H1 (cell line): ENCODE data around the gene PRICKLE2. TPM values are rescaled to one million over a fixed set of nuclear protein-coding genes. Genes with fewer than 3 reads are reported as not detected.

Source experiments
- CTCF ChIA-PET: fragments of 300-600 bp; sonication (Branson Sonifier 250); formaldehyde crosslinking; loops from one replicate; lab custom pipeline; 2021; ENCODE audit not compliant: partially characterized antibody; lab: Charles Lee
- POLR2A ChIA-PET: fragments of 300-600 bp; sonication (Branson Sonifier 250); formaldehyde crosslinking; loops from one replicate; lab custom pipeline; 2021; ENCODE audit warnings: inconsistent platforms; ENCODE audit not compliant: partially characterized antibody; lab: Charles Lee
- DNase-seq, 2 experiments: peaks; one replicate each; pipeline versions ENCODE4 v3.0.0 to v3.0.0-alpha.2; 2010 to 2022; ENCODE audit warnings: low spot score in 2 of 2, low read depth in 1 of 2, mixed read lengths in 1 of 2
- FAIRE-seq: peaks from 2 replicates; lab custom pipeline; 2011; peaks lifted over from hg19 to GRCh38; lab: Jason Lieb, UNC
- H2AFZ ChIP-seq: 2 replicates; pipeline ENCODE4 v1.8.1; 2012; ENCODE audit warnings: low read length, inconsistent platforms
- H2AK5ac ChIP-seq: 2 replicates; pipeline ENCODE4 v1.6.1; 2013; ENCODE audit warnings: low read depth, low read length
- H2BK120ac ChIP-seq: replicated peaks from 2 replicates; pipeline ENCODE3; 2013; ENCODE audit warnings: low read depth, low read length, inconsistent platforms
- H2BK12ac ChIP-seq: 2 replicates; pipeline ENCODE4 v1.6.1; 2013; ENCODE audit warnings: low read depth, low read length
- H2BK15ac ChIP-seq: 2 replicates; pipeline ENCODE4 v1.6.1; 2013; ENCODE audit warnings: low read length
- H2BK20ac ChIP-seq: 2 replicates; pipeline ENCODE4 v1.6.1; 2013; ENCODE audit warnings: low read length
- H2BK5ac ChIP-seq: 2 replicates; pipeline ENCODE4 v1.6.1; 2013; ENCODE audit warnings: low read depth, low read length
- H3K14ac ChIP-seq: 2 replicates; pipeline ENCODE4 v1.6.1; 2013; ENCODE audit warnings: inconsistent platforms; ENCODE audit not compliant: insufficient read length
- H3K18ac ChIP-seq: 2 replicates; pipeline ENCODE4 v1.6.1; 2013; ENCODE audit warnings: low read length; ENCODE audit errors: extremely low read depth
- H3K23ac ChIP-seq: 2 replicates; pipeline ENCODE4 v1.6.1; 2013; ENCODE audit warnings: inconsistent platforms; ENCODE audit not compliant: insufficient read length
- H3K23me2 ChIP-seq: 2 replicates; pipeline ENCODE4 v1.6.1; 2013; ENCODE audit warnings: low read depth, low read length
- H3K27ac ChIP-seq: 2 replicates; pipeline ENCODE4 v1.6.1; 2011; ENCODE audit warnings: low read depth, low read length, inconsistent platforms
- H3K27me3 ChIP-seq, 4 experiments: replicated peaks in 1 of 4; 1 replicate in 1 of 4; 2 replicates in 3 of 4; pipeline versions ENCODE4 v1.6.1 to v1.8.1; 2011 to 2013; ENCODE audit warnings: low read length in 3 of 4, mild to moderate bottlenecking in 3 of 4, inconsistent platforms in 2 of 4, mixed read lengths in 2 of 4, moderate library complexity in 1 of 4; ENCODE audit not compliant: control insufficient read depth in 3 of 4, insufficient read depth in 3 of 4; ENCODE audit errors: extremely low read depth in 1 of 4
- H3K36me3 ChIP-seq, 4 experiments: 2 replicates each; pipeline versions ENCODE4 v1.6.1 to v1.8.1; 2011 to 2013; ENCODE audit warnings: mild to moderate bottlenecking in 4 of 4, low read length in 3 of 4, moderate library complexity in 2 of 4, control low read depth in 1 of 4, inconsistent platforms in 1 of 4; ENCODE audit not compliant: insufficient read depth in 4 of 4, control insufficient read depth in 2 of 4
- H3K4ac ChIP-seq: replicated peaks from 2 replicates; pipeline ENCODE3; 2013; ENCODE audit warnings: low read length, low read depth, mixed read lengths, inconsistent platforms; ENCODE audit not compliant: insufficient read length
- H3K4me1 ChIP-seq, 4 experiments: replicated peaks in 1 of 4; 1 replicate in 1 of 4; 2 replicates in 3 of 4; pipeline versions ENCODE4 v1.6.1 to v1.8.1; 2011 to 2013; ENCODE audit warnings: low read length in 3 of 4, inconsistent platforms in 2 of 4, mixed read lengths in 1 of 4; ENCODE audit not compliant: insufficient read depth in 4 of 4, control insufficient read depth in 3 of 4
- H3K4me2 ChIP-seq, 2 experiments: 2 replicates each; pipeline versions ENCODE4 v1.6.1 to v1.8.1; 2011 to 2013; ENCODE audit warnings: low read depth in 2 of 2, low read length in 2 of 2, control low read depth in 1 of 2, inconsistent platforms in 1 of 2, mild to moderate bottlenecking in 1 of 2; ENCODE audit not compliant: insufficient read depth in 1 of 2
- H3K4me3 ChIP-seq, 4 experiments: fragments of 200-600, 300-600 bp in 1 of 4; sonication (generic), shearing (Covaris generic), sonication (Bioruptor Twin) in 1 of 4; 2 replicates each; pipeline versions ENCODE4 v1.5.1 to v1.8.1; 2011 to 2016; ENCODE audit warnings: low read length in 4 of 4, low read depth in 3 of 4, control low read depth in 2 of 4, inconsistent platforms in 2 of 4, mild to moderate bottlenecking in 2 of 4, mixed read lengths in 1 of 4, moderate library complexity in 1 of 4; ENCODE audit not compliant: insufficient read depth in 2 of 4; ENCODE audit errors: extremely low read depth in 1 of 4
- H3K56ac ChIP-seq: replicated peaks from 2 replicates; pipeline ENCODE3; 2013; ENCODE audit warnings: low read depth, mild to moderate bottlenecking, mixed read lengths, low read length, inconsistent platforms; ENCODE audit not compliant: insufficient read length
- H3K79me1 ChIP-seq: 2 replicates; pipeline ENCODE4 v1.6.1; 2013; ENCODE audit warnings: low read depth, low read length, control low read depth
- H3K79me2 ChIP-seq, 2 experiments: 2 replicates each; pipeline versions ENCODE4 v1.6.1 to v1.8.1; 2012 to 2013; ENCODE audit warnings: low read length in 2 of 2, mild to moderate bottlenecking in 2 of 2, inconsistent platforms in 1 of 2; ENCODE audit not compliant: insufficient read depth in 2 of 2, control insufficient read depth in 1 of 2
- H3K9ac ChIP-seq, 4 experiments: replicated peaks in 1 of 4; 1 replicate in 1 of 4; 2 replicates in 3 of 4; pipeline versions ENCODE4 v1.6.1 to v1.8.1; 2011 to 2013; ENCODE audit warnings: low read depth in 3 of 4, low read length in 3 of 4, control low read depth in 2 of 4, mild to moderate bottlenecking in 2 of 4, moderate library complexity in 2 of 4, inconsistent platforms in 1 of 4; ENCODE audit errors: extremely low read depth in 1 of 4
- H3K9me3 ChIP-seq, 2 experiments: 2 replicates each; pipeline versions ENCODE4 v1.6.1 to v1.8.1; 2012 to 2013; ENCODE audit warnings: mild to moderate bottlenecking in 2 of 2, moderate library complexity in 2 of 2, control low read depth in 1 of 2, inconsistent platforms in 1 of 2, low read depth in 1 of 2, low read length in 1 of 2, mixed read lengths in 1 of 2; ENCODE audit not compliant: insufficient read depth in 2 of 2
- H4K20me1 ChIP-seq, 2 experiments: replicated peaks in 1 of 2; 2 replicates each; pipeline versions ENCODE3 to v1.8.1; 2011 to 2013; ENCODE audit warnings: inconsistent platforms in 2 of 2, low read length in 2 of 2, mild to moderate bottlenecking in 1 of 2; ENCODE audit not compliant: insufficient read depth in 2 of 2, control insufficient read depth in 1 of 2
- H4K5ac ChIP-seq: 2 replicates; pipeline ENCODE4 v1.6.1; 2013; ENCODE audit warnings: low read length, low read depth, mixed read lengths, inconsistent platforms; ENCODE audit not compliant: insufficient read length
- H4K8ac ChIP-seq: 2 replicates; pipeline ENCODE4 v1.8.0; 2013; ENCODE audit warnings: mild to moderate bottlenecking, moderate library complexity, low read length, inconsistent platforms; ENCODE audit not compliant: insufficient read depth; ENCODE audit errors: extremely low read depth
- H4K91ac ChIP-seq: replicated peaks from 2 replicates; pipeline ENCODE3; 2013; ENCODE audit warnings: low read length, mixed read lengths, inconsistent platforms; ENCODE audit not compliant: insufficient read length
- BACH1 ChIP-seq: IDR thresholded peaks from 2 replicates; pipeline ENCODE4 v1.6.1; 2012; ENCODE audit warnings: low read length, improper control_type of control experiment
- EP300 ChIP-seq, 2 experiments: IDR thresholded peaks; 1 replicate in 1 of 2; 2 replicates in 1 of 2; pipeline ENCODE4 v1.6.1; 2011 to 2012; ENCODE audit warnings: low read depth in 2 of 2, low read length in 2 of 2, mild to moderate bottlenecking in 2 of 2, borderline replicate concordance in 1 of 2, inconsistent platforms in 1 of 2, moderate library complexity in 1 of 2
- EZH2 ChIP-seq: fragments of 200-600 bp; sonication (generic); IDR thresholded peaks from 2 replicates; pipeline ENCODE4 v1.7.1; 2012; ENCODE audit warnings: low read depth, mild to moderate bottlenecking, moderate library complexity, low read length, inconsistent platforms; ENCODE audit not compliant: severe bottlenecking
- GABPA ChIP-seq: IDR thresholded peaks from 2 replicates; pipeline ENCODE4 v1.6.1; 2011; ENCODE audit warnings: mild to moderate bottlenecking, low read length, moderate library complexity, borderline replicate concordance; ENCODE audit not compliant: insufficient read depth
- HDAC6 ChIP-seq: IDR thresholded peaks from one replicate; pipeline ENCODE4 v1.7.1; 2012; ENCODE audit warnings: low read depth, mild to moderate bottlenecking, inconsistent platforms, low read length, moderate library complexity
- KDM4A ChIP-seq: IDR thresholded peaks from one replicate; pipeline ENCODE4 v1.7.1; 2012; ENCODE audit warnings: low read depth, mild to moderate bottlenecking, moderate library complexity, low read length, inconsistent platforms; ENCODE audit not compliant: severe bottlenecking
- NANOG ChIP-seq: IDR thresholded peaks from 2 replicates; pipeline ENCODE4 v1.6.1; 2011; ENCODE audit warnings: low read length, low read depth, mild to moderate bottlenecking, inconsistent platforms; ENCODE audit not compliant: insufficient read depth, poor library complexity, severe bottlenecking
- POLR2A ChIP-seq, 2 experiments: IDR thresholded peaks; 1 replicate in 1 of 2; 2 replicates in 1 of 2; pipeline ENCODE4 v1.6.1; 2011; ENCODE audit warnings: low read depth in 2 of 2, low read length in 2 of 2, mild to moderate bottlenecking in 2 of 2; ENCODE audit errors: control extremely low read depth in 1 of 2
- POLR2AphosphoS5 ChIP-seq: IDR thresholded peaks from 2 replicates; pipeline ENCODE4 v1.6.1; 2011; ENCODE audit warnings: low read depth, low read length
- RNF2 ChIP-seq: fragments of 200-900, 300-1000 bp; sonication (generic); IDR thresholded peaks from 2 replicates; pipeline ENCODE4 v1.7.1; 2016; ENCODE audit warnings: borderline replicate concordance, low read depth, mild to moderate bottlenecking, antibody characterized with exemption, low read length; ENCODE audit not compliant: poor library complexity, severe bottlenecking; ENCODE audit errors: missing control alignments
- SP1 ChIP-seq: IDR thresholded peaks from 2 replicates; pipeline ENCODE4 v1.6.1; 2011; ENCODE audit warnings: low read depth, low read length
- SUZ12 ChIP-seq: fragments of 200-600 bp; sonication (generic); IDR thresholded peaks from 2 replicates; pipeline ENCODE4 v1.6.1; 2012; ENCODE audit warnings: mild to moderate bottlenecking, inconsistent platforms, low read length, moderate library complexity, mixed read lengths
- TEAD4 ChIP-seq: IDR thresholded peaks from 2 replicates; pipeline ENCODE4 v1.6.1; 2012; ENCODE audit warnings: low read depth, low read length, inconsistent platforms, mixed read lengths
- ZNF274 ChIP-seq: IDR thresholded peaks from 2 replicates; pipeline ENCODE4 v1.7.0; 2012; ENCODE audit warnings: low read length, borderline replicate concordance; ENCODE audit errors: extremely low read depth
- WGBS, 2 experiments: shearing (Covaris generic) in 1 of 2; methylation state at CpG; one replicate each; pipeline versions ENCODE4 v1.1.6 to v1.1.7; 2013 to 2015; ENCODE audit warnings: low lambda C conversion rate in 2 of 2, mixed read lengths in 2 of 2, inconsistent platforms in 1 of 2, low coverage in 1 of 2, missing lambda C conversion rate in 1 of 2; ENCODE audit not compliant: insufficient replicate concordance in 2 of 2, insufficient coverage in 1 of 2, insufficient read length in 1 of 2; ENCODE audit errors: extremely low coverage in 1 of 2, missing lambda C conversion rate in 1 of 2; 5-methylcytosine and 5-hydroxymethylcytosine counted together
- polyA plus RNA-seq, 7 experiments: library from polyadenylated mRNA; depleted of rRNA in 3 of 7; stranded (reverse) in 5 of 7; unstranded in 2 of 7; fragments of >200 nt in 5 of 7; fragments of 200-250 nt in 2 of 7; gene quantifications; 1 replicate in 5 of 7; 2 replicates in 1 of 7; 4 replicates in 1 of 7; pipeline versions ENCODE4 v1.2.1 to v1.2.3, GENCODE V29; 2011 to 2013; ENCODE audit warnings: missing spikeins in 2 of 7, mixed read lengths in 2 of 7
- total RNA-seq: library from RNA; stranded (reverse); fragmentation: NEBNext Ultra II Directional; extraction: Animal tissue kit (Norgen Biotek cat#: 25700); gene quantifications from 2 replicates; pipeline ENCODE4 v1.2.1, GENCODE V29; 2021

The PRICKLE2 gene
- total and polyA plus RNA-seq, 2 of the 8 experiments (the other 6 are each of a cell fraction or from before 2014, with no cell fraction given), result 2.9 to 8.0 TPM

- Histone ChIP-seq H2AFZ (no peak overlapping the region), H3K79me2 (no peaks in the 10 kb centered on the region), H3K4me1 (no peaks in the 10 kb centered on the region; a peak in 2 of 7 replicates), H2BK20ac (no peak overlapping the region), H2BK12ac (no peak overlapping the region), H4K8ac (no peak overlapping the region), H3K23ac (no peak overlapping the region), H2BK15ac (no peak overlapping the region), H3K4ac (no peak overlapping the region), H3K36me3 (no peaks in the 10 kb centered on the region), H3K4me3 (no peak overlapping the region), H3K27me3 (no peaks in the 10 kb centered on the region), H3K56ac (no peak overlapping the region), H3K18ac (no peak overlapping the region), H2BK5ac (no peak overlapping the region), H4K5ac (no peak overlapping the region), H4K20me1 (no peaks in the 10 kb centered on the region), H2AK5ac (no peak overlapping the region), H3K23me2 (no peaks in the 10 kb centered on the region), H3K9ac (no peak overlapping the region), H3K9me3 (no peaks in the 10 kb centered on the region), H3K14ac (no peak overlapping the region), H3K4me2 (no peak overlapping the region), H4K91ac (no peak overlapping the region), H3K79me1 (no peaks in the 10 kb centered on the region), H3K27ac (no peak overlapping the region), H2BK120ac (no peak overlapping the region)
- no peak for FAIRE-seq
- DNase-seq, result no peak
- 92% methylated on average over 2 of the region's 2 CpGs; no CpG with 5 or more reads in 1 of the 2 experiments for WGBS, 2 experiments
- POLR2A ChIA-PET, result interaction anchor here (2.0 kb wide), 1 partner anchor 10 kb away, joined by 5 read pairs; no protein-coding TSS in a partner anchor
- CTCF ChIA-PET, result interaction anchor here (0.7 to 4.2 kb wide), 13 partner anchors 7 to 215 kb away, joined by 3 to 22 read pairs (median 4); partner anchors contain the start of gene PRICKLE2
- TF ChIP-seq BACH1 (no peak), POLR2AphosphoS5 (no peak), ZNF274 (no peak), SP1 (no peak), EP300 (IDR thresholded peaks at IDR 0.05; ENCODE audit: borderline replicate concordance in 1 of 2, low read depth in 2 of 2, low read length in 2 of 2) (no peak), TEAD4 (no peak), RNF2 (no peak), GABPA (no peak), NANOG (no peak), KDM4A (no peak), HDAC6 (no peak), SUZ12 (no peak), POLR2A (IDR thresholded peaks at IDR 0.05; ENCODE audit: control extremely low read depth in 1 of 2, low read depth in 2 of 2, low read length in 2 of 2) (no peak), EZH2 (no peak)
Observed at GRCh38 chr3:64254443-64254842, 29.2 kb upstream of the PRICKLE2 start.
